GM12872 (cell line): Measurements from ENCODE around the gene CCDC17.

Source experiments
- TF ChIP-seq, protein P1 (sequence below): IDR thresholded peaks from 3 replicates; pipeline ENCODE4 v1.5.1; 2011; ENCODE audit warnings: low read depth, mild to moderate bottlenecking, low read length, moderate library complexity; ENCODE audit not compliant: insufficient read depth

The CCDC17 gene

DNA sequence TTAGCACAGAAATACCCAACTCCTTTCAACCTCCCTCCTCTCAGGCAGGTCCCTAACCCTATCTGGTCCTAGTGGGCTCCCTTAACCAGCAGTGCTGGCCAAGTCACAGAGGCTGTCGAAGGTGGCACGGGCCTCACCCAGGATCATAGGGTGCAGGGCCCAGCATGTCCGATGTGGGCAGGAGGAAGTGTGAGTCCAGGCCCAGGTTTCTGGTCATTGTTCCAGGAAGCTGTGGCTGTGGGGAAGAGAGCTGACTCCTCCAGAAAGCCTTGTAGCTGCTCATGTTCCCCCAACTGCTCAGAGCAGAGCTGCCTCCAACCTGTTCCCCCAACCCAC is 2.4 kb downstream of the CCDC17 start:
- TF ChIP-seq, protein P1, sequence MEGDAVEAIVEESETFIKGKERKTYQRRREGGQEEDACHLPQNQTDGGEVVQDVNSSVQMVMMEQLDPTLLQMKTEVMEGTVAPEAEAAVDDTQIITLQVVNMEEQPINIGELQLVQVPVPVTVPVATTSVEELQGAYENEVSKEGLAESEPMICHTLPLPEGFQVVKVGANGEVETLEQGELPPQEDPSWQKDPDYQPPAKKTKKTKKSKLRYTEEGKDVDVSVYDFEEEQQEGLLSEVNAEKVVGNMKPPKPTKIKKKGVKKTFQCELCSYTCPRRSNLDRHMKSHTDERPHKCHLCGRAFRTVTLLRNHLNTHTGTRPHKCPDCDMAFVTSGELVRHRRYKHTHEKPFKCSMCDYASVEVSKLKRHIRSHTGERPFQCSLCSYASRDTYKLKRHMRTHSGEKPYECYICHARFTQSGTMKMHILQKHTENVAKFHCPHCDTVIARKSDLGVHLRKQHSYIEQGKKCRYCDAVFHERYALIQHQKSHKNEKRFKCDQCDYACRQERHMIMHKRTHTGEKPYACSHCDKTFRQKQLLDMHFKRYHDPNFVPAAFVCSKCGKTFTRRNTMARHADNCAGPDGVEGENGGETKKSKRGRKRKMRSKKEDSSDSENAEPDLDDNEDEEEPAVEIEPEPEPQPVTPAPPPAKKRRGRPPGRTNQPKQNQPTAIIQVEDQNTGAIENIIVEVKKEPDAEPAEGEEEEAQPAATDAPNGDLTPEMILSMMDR = no peak

DNA sequence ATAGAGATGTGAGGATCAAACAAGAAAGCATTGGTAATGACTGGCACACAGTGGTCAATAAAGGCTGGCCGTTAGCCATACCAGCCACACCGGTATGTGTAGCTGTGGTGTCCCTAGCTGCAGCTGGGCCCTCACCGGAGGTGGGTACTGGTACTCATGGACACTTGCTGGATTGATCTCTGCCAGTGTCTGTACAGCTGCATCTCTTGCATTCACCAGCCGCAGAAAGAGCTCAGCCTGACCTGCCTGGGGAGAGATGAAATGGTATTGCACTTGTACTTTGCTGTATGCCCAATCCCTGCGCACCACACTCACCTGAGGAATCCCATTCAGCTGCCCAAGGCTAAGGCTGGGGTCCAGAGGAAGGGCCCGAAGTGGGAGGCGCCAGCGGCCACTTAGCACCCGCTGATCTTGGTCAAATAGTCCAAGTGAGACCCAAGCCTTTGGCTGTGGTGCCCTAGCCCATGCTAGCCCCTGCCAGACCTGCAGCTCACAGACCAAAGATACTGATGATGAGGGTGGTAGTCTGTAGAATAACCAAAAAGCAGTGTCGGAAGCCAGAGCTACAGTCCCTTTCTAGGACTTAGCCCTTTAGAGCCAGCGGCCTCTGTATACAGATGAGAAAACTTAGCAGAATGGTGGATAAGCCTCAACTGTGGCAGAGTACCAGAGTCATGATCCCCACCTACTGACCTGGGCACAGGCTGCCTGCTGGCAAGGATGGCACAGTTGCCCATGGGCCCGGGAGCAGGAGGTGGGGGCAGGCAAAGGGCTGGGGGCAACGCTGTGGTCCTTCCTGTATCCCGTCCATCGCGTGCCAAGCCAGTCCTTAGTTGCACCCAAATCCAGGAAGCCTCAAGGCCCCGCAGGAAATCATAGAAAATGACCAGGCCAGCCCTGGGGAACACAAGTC is 3.0 kb downstream of the CCDC17 start:
- TF ChIP-seq, protein P1 = no peak

DNA sequence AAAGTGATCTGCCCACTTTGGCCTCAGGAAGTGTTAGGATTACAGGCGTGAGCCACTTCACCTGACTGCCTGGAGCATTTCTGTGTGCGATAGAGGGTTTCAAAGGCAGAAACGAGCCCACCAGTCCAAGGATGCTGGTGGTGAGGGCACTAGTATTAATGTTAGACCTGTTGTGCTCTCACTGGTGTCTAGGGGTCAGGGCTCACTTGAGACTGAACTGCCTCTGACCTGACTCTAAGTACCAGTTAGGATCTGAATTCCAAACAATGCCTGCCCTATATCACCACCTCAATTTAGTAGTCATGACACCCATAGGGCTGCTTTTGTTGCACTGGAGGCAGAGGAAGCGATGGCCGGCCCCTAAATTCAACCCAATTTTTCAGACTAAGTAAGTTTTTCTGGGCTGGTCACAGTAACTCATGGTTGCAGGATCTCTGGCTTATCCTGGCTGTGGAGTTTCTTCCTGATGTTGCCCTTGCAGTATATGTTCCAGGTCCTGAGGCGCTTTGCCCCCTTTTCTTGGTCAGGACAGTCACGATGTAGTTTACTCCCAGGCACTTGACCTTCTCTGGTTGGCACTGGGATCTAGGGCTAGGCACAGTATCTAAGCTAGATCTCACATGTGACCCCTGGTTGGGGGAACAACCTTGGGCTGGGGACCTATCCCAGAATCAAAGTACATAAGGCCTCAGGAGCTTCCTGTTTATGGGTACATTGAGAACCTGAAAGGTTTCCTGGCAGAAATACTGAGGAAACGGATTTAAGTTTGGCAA is 4.5 kb downstream of the CCDC17 start:
- TF ChIP-seq, protein P1 = no peak

DNA sequence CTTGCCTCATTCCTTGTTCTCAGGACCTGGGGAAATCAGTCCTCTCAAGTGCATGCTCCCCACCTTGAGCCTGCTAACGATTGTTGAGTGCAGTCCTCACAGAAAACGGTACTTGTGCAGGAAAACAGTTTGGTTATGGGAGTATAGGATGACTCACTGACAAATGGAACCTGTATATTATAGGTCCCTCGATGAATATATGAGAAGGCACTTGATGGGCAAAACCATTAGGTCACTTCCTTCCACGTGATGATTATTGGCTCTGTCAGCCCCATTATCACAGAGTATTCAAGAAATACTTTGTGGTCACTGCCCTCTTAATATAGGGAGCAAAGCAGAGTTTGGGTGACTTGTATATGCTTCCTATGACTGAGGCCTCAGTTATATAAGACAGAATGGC is 6.2 kb downstream of the CCDC17 start:
- TF ChIP-seq, protein P1 = no peak

DNA sequence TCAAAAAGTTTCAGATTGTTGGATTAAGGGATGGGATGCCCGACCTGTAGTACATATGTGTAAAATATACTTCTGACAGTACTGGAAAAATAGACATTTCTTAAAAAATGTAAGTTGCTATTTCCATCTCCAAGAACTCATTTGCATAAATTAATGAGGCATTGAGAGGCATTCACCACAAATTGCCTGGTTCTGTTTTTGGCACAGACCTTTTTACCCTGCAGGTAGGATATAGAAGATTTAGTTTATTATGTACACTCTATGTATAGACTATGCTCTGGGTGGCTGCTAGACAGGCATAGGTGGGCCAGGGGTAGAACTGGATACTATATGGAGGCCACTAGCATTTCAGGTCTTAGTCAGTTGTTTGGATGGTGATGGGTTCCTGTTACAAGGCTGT is 8.0 kb downstream of the CCDC17 start:
- TF ChIP-seq, protein P1 = no peak

DNA sequence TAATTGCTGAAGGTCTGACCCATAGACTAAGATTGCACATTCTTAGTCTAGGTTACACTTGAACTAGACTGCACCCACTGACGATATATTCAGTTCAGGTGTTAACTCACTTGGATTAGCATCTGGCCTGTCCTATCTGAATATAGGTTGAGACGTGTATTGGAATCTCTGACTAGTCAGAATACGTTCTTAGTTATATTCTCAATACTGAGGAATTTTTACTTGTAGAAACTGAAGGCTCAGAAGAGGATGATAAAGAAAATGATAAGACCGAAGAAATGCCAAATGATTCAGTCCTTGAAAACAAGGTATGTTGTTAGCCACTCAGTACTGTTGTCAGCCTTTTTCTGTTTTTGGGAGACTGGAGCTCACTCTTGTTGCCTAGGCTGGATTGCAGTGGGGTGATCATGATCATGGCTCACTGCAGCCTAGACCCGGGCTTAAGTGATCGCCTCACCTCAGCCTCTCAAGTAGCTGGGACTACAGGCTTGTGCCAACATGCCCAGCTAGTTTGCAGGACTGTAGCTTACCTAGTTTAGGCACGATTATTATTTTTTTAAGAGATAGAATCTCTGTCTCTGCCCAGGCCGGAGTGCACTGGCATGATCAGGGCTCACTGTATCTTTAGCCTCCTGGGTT is 10.8 kb downstream of the CCDC17 start:
- TF ChIP-seq, protein P1 = no peak

DNA sequence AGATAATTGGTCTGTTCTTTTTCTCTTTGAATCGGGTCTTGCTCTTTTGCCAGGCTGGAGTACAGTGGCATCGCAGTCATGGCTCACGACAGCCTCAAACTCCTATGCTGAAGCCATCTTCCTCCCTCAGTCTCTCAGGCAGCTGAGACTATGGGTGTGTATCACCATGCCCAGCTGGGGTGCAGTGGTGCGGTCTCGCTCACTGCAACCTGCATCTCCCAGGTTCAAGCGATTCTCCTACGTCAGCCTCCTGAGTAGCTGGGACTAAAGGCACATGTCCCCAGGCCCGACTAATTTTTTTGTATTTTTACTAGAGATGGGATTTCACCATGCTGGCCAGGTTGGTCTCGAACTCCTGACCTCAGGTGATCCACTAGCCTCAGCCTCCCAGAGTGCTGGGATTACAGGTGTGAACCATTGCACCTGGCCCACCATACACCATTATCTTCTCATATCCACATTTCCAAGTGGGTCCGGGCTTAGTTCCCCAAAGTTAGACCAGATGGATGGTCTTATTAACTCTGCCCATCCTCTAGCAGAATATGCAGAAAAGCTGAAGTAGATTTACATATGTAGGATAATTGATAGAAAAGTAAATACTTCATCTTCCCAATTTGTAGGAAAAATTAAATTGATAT is 13.1 kb downstream of the CCDC17 start:
- TF ChIP-seq, protein P1 = no peak
